Spleen (tissue), 7 donors: ENCODE results near the gene ST3GAL3.

Source experiments
- POLR2A ChIP-seq, 3 donors: fragments of 450-650 bp; IDR thresholded peaks; one replicate each; pipeline ENCODE4 v1.5.1; 2017; ENCODE audit warnings: antibody characterized with exemption in 3 of 3, mild to moderate bottlenecking in 1 of 3
- TF ChIP-seq, protein P1 (sequence below), 11 experiments: fragments of 200-600 bp in 7 of 11; fragments of 450-650 bp in 4 of 11; sonication (generic) in 4 of 11; IDR thresholded peaks in 8 of 11; conservative IDR thresholded peaks in 3 of 11; 1 replicate in 7 of 11; 2 replicates in 4 of 11; pipeline versions ENCODE4 v1.4.0 to v1.8.0; 2016 to 2021; ENCODE audit warnings: antibody characterized with exemption in 11 of 11, inconsistent platforms in 4 of 11, mild to moderate bottlenecking in 1 of 11
- donor health status: DM: no; HTN: no; CAD: no; lungs with moderate emphysema.
- donor health status: DM: no; HTN: no; CAD: no.
- donor health status: DM: no; HTN: no; CAD: no.

GRCh38 chr1:43946236-43947060 lies 239.1 kb downstream of the ST3GAL3 start, which contains the start of gene IPO13:
- peak in 1 of 3 donors; percentile 50 for TF ChIP-seq POLR2A (IDR thresholded peaks at IDR 0.05)
- TF ChIP-seq, protein P1, sequence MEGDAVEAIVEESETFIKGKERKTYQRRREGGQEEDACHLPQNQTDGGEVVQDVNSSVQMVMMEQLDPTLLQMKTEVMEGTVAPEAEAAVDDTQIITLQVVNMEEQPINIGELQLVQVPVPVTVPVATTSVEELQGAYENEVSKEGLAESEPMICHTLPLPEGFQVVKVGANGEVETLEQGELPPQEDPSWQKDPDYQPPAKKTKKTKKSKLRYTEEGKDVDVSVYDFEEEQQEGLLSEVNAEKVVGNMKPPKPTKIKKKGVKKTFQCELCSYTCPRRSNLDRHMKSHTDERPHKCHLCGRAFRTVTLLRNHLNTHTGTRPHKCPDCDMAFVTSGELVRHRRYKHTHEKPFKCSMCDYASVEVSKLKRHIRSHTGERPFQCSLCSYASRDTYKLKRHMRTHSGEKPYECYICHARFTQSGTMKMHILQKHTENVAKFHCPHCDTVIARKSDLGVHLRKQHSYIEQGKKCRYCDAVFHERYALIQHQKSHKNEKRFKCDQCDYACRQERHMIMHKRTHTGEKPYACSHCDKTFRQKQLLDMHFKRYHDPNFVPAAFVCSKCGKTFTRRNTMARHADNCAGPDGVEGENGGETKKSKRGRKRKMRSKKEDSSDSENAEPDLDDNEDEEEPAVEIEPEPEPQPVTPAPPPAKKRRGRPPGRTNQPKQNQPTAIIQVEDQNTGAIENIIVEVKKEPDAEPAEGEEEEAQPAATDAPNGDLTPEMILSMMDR (IDR thresholded peaks at IDR 0.05 in 8 of 11, conservative IDR thresholded peaks at IDR 0.05 in 3 of 11) = peak; percentile 75 to 91 (median 83)
